CD4-positive, alpha-beta T cell treated with Interferon gamma for 1 hour (primary cell): Measurements from ENCODE around the gene FAM222A.

ENCODE experiments used
- DNase-seq: peaks from one replicate; pipeline ENCODE4 v3.0.0-alpha.2; 2020

The FAM222A gene

DNA sequence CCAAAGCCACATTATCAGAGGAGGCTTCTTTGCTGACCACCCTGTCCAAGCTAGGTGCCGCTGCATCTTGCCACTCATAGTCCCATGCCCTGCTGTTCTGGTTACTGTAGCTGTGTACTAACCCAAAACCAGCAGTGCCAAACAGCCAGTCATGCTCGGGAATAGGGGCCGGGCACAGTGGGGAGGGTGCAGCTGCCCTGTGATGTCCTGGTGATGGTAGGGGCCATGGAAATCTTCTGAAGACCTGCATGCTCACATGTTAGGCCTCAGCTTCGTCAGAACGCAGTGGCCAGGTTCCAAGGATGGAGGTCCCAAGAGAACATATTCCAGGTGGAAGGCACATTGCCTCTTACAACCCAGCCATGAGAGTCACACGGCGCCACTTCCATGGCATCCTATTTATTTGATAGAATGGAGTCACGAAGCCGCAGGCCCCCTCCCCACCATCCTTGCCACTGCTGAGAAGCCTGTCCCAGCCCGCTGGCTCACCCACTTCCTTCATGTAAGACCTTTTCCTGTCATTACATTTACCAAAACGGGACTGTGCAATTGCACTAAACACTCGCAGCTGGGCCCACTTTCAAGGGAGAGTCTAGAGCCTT is 48.5 kb downstream of the FAM222A start:
- DNase-seq, result no peak

DNA sequence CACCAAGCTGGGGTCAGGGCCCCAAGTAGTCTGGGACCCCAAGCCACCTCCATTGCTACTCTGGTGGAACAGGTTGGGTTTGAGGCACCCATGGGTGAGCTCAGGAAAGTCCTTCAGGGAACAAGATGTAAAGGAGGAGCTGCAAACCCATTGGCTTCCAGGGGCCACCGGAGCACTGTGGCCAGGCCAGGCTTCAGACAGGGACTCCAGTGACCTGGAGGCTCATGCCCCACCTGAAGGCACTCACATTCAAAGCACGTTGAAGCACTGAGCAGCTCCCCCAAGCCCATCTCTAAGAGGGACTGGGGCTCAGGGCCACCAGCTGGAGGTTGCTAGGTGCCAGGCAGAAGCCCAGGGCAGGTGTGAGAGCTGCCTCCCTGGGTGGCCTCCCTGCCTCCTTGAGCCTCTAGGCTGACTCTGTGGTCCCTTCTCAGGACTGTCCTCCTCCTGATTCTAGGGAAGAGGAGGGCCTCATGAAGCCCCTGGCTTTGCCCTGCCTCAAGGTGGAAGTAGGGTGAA is 49.1 kb downstream of the FAM222A start:
- no peak for DNase-seq

DNA sequence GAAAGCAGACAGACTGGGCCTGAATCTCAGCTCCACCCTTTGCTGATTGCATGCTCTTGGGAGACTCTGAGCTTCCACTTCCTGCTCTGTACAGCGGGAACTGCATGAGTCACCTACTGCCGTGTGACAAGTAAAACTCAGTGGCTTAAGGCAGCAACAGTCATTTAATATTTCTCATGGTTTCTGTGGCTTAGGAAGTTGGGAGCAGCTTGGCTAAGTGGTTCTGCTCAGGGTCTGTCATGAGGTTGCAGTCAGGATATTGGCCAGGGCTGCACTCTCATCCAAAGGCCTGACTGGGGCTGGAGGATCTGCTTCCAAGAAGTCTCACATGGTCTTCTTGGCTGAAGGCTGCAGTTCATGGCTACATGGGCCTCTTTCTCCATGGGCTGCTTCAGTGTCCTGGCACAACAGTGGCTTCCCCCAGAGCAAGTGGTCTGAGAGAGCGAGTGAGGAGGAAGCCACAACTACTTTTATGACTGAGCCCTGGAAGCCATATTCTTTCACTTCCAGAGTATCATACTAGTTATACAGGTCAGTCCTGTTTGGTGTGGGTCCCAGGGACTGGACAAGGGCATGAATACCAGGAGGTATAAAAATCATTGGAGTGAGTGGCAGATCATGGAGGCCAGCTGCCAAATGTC is 49.7 kb downstream of the FAM222A start:
- DNase-seq, result peak; percentile 34

DNA sequence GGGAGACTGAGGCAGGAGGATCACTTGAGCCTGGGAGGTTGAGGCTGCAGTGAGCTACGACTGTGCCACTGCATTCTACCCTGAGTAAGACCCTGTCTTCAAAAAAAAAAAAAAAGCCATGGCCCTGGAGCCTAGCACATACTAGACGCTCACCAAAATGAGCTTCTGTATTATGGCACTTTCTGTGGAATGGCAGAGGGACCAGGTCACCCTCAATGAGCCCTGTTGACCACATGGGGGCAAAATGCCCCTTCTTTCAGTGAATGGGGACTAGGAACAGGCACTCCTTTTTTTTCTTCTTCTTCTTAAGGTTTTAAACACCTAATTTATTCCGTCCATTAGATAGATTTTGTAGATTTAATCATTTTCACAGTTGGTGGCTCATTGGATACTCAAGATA is 50.5 kb downstream of the FAM222A start:
- no peak for DNase-seq

DNA sequence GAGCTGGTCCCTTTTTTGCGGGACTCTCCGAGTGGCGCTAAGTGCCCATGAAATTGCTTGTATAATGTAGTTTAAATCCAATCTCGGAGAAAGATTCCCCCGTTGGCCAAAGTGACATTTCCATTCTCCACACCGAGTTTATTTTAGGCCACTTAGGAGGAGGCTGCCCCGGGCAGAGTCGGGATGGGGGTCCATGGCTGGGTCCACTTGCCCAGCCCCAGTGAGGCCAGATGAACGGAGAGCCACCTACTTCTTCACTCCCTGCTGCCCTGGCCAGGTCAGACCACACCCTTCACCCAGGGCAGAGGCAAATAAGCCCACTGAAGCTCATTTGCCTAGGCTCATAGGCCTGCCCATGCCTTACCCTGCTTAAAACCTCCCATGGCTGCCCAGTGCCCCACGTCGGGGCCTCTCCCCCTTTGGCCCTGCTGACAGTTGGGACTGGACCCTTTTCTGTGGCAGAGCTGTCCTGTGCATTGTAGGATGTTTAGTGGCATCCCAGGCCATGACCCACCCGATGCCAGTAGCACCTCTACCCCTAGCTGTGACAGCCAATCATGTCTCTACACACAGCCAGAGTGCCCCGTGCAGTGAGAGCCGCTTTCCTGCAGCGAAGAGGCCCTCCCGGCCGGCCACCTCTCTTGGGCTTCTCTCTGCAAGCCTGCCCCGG is 51.3 kb downstream of the FAM222A start:
- DNase-seq, result no peak

DNA sequence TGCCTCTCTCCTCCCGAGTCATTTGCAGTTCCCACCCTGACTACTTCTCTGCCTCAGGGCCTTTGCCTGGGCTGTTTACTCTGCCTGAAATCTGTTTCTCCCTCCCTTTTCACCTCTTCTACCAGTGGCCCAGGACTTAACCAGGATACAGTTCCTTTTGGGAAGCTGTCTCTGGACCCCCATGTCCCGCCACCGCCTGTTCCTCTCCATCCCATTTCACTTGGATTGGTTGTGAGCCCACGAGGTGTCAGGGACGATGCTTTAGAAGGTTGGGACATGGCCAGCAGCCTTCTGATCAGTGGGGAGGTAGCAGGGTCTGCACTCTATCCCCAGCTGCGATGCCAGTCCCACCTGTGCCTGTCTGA is 51.8 kb downstream of the FAM222A start:
- DNase-seq, result no peak

DNA sequence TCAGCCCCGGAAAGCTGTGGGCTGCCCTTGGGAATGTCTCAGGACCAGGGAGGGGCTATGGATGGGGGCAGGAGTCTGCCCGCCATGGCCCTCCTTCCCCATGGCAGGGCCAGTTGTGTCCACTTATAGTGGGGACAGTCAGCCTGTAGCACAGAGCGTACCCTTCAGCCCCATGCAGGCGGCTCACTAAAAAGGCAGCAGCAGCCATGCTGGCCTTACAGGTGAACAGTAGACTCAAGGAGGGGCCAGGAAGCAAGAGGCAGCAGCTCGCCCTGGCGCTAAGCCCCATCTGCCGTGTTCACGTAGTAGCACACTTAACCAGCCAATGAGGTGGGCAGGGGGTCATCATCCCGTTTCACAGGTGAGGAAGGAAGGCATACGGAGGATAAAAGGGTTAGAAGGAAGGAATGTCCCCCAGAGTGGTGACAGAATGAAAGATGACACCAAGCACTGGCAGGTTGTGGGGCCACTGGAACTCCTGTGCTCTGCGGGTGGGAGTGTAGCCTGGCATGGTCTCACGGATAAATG is 52.7 kb downstream of the FAM222A start:
- DNase-seq, result no peak

DNA sequence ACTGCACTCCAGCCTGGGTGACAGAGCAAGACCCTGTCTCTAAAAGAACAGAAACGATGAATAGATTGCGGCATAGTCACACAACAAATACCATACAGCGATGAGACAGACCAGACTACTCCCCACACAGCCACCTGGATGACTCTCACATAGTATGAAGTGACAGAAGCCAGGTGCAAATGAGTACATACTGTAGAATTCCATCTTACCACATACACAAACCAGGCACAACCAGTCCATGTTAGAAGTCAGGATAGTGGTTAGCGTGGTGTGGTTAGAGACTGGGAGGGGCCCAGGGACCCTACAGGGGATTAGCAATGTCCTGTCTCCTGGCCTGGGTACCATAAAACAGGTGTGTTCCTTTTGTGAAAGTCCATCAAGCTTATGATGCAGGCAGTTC is 53.8 kb downstream of the FAM222A start:
- no peak for DNase-seq

DNA sequence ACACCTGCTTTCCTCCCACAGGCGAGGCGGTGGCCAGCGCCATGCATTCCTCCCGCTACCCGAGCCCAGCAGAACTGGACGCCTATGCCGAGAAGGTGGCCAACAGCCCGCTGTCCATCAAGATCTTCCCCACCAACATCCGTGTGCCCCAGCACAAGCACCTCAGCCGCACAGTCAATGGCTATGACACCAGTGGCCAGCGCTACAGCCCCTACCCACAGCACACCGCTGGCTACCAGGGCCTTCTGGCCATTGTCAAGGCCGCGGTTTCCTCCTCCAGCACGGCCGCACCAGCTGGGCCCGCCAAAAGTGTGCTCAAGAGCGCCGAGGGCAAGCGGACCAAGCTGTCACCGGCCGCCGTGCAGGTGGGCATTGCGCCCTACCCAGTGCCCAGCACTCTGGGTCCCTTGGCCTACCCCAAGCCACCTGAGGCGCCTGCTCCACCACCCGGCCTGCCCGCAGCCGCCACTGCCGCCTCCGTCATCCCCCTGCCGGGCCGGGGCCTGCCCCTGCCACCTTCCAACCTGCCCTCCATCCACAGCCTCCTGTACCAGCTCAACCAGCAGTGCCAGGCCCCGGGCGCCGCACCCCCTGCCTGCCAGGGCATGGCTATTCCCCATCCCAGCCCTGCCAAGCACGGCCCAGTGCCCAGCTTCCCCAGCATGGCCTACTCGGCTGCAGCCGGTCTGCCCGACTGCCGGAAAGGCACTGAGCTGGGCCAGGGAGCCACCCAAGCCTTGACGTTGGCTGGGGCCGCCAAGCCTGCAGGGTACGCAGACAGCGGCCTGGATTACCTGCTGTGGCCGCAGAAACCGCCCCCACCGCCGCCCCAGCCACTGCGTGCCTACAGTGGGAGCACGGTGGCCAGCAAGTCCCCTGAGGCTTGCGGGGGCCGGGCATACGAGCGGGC is 54.6 kb downstream of the FAM222A start:
- DNase-seq, result no peak

DNA sequence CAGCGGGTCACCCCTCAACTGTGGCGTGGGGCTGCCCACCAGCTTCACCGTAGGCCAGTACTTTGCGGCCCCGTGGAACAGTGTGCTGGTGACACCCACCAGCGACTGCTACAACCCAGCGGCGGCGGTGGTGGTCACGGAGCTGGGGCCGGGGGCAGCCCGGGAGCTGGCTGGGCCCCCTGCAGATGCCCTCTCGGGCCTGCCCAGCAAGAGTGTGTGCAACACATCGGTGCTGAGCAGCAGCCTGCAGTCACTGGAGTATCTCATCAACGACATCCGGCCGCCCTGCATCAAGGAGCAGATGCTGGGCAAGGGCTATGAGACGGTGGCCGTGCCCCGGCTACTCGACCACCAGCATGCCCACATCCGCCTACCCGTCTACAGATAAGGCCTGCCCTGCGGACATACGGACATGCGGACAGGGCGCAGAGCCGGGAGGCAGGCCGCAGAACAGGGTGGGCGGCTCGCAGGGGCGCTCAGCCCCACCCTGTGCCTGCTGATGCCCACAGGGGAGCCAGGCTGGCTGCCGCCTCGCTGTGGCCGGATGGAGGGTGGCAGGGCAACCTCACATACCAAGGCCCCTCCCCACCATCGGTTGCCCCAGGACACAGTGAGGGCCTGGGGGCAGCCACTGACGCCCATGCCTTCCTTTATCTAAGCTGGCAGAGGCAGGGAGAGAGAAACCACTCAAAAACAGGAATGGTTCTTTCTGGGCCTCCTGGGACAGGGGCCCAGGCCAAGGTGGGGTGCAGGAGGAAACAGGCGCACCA is 55.5 kb downstream of the FAM222A start:
- no peak for DNase-seq

DNA sequence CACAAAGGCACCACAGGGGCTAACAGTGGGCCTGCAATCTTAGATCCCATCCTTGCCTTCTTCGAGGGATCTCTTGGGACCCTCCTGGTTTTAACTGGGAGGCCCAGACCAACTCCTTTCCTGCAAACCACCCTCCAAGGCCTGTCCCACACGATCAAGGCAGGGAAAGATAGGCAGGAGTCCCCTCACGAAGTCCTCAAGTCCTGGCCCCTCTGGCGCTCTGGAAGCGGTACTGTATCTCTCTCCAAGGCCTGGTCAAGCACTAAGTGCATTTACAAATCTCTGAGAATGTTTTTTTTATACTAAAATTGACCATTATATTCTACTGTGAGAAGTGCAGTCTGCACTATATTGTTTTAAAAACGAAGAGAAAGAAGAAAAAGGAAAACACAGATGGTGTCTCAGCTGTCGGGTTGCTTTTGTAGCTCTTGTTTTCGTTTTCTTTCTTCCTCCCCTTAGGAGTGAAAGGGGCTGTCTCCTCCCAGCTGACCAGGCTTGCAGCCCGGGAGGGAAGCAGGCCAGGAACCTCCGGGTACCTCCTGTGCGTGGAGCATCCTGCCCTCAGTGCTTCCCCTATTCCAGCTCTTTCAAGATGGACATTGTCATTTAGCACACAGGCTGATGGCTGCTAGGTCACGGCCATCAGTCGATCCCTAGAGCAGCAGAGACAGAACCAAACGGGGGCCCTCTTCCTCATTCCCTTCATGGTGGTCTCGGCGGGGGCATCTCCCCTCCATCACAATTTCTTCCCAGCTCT is 56.7 kb downstream of the FAM222A start:
- no peak for DNase-seq

DNA sequence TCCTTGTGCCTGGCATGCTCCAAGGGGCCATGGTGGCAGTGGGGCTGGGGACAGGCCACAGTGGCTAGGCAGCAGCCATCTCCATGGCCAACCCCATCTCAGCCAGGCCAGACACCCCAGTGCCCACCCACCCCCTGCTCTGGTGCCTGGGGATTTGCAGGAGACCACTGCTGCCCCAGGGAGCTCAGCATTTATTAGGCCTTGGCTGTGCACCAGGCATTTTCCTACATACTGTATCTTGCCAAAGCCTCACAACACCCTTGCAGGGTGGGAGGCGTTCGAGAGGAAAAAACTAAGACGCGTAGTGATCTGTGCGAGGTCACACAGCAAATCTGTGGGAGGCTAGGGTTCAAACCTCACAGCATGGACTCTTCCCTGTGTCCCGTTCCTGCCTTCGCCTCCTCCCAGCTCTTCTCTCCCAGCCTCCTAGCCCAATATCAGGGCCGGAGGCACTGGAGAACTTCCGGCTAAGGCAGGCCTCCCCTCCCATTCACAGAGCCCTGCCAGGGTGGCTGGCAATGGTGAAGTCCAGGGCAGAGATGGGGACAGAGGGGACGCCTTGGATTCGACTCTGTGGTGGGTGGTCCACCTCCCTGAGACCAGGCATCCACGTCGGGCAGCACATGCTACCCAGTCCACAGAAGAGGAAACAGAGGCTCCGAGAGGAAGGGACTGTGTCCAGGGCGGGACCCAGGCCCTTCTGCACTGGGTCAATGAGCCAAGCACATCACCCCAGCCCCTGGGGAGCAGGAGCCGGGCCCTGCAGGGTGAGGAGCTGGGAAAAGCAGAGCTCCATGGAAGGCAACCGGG is 57.4 kb downstream of the FAM222A start:
- no peak for DNase-seq

DNA sequence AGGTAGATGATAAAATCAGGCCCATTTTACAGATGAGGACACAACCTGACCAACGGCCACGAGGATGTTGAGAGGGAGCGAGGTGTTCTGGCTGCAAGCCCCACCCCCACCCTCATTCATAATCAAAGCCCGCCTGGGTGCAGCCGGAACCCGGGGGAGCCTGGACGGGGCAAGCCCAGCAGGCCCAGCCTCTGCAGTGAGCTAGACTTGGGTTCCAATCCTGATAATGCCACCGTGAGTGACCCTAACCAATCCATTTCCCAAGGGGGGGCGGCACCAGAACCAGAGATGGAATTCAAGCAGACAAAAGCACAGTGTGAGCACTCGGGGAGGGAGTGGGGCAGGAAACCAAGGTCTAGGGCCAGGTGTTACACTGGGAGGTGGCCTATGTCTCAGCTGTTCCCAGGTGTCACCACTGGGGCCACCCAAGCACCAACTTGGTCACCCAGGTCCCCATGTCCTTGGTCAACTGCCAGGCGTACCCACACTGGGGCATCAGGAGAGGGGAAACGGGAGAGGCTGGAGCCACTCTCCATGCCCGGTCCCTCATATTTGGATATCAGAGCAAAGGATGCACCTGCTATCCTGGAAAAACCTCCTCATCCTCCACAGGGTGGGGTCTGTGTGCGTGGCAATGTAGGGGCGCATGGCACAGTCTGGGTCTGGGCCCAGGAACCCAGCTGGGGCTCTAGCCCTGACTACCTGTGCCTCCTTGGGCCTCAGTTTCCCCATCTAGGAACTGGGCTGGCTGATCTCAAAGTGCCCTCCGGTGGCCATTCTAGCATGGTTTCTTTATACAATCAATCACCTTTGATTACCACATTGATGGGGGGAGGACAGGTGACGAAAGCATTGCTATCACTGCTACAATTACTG is 58.4 kb downstream of the FAM222A start:
- no peak for DNase-seq

DNA sequence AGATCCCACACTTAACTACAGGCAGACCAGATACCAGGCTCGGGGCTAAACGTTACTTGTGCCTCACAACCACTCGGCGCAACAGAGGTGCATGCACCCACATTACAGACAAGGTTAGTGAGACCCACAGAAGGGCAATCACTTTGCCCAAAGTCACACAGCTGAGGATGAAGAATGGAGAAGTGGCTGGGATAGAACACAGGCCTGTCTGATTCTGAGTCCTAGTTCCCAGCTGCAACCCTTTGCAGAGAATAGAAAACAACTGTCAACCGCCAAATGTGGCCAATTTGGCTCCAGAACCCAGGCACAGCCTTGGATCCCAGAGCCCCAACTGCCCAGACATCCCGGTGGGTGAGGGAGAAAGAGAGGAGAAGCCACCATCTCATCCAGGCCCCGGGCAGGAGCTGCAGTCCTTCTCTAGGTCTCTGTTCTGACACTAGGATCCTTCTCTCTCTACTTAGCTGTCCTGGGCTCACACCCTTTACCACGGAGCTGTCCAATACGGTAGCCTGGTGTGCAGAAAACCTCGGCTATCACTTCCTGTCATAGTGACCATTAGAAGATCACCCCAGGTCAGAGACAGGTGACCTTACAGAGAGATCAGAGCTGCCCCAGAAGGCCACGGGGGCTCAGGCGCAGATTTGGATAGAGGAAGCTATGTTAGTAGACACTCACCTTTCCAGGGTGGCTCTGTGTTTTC is 59.1 kb downstream of the FAM222A start:
- DNase-seq, result no peak

DNA sequence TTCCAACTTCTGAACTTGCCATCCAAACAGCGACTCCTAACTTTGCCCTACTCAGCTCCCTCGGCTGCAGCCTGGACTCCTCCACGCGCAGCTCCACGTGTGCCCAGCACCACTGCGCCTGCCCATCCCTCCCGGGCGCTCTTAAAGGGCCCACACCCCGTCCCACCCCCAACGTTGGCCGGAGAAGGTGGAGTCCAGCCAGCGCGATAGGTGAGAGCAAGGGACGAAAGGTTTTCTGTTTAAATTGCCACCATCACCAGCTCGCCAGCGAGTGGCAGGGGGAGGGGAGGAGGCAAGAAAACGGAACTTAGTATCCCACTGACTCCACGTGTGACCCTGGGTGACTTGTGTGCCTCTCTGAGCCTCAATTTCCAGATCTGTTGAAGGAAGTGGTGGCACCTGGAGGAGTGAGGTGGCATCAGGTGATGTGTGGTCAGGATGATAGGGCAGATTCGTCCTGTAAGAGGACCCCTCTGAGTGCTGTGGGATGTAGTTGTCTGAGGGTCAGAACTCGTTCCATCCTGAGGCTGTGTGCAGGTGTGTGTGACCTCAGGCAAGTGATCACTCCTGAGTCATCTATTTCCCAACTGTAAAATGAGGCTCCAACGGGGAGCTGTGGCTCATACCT is 59.9 kb downstream of the FAM222A start:
- no peak for DNase-seq

DNA sequence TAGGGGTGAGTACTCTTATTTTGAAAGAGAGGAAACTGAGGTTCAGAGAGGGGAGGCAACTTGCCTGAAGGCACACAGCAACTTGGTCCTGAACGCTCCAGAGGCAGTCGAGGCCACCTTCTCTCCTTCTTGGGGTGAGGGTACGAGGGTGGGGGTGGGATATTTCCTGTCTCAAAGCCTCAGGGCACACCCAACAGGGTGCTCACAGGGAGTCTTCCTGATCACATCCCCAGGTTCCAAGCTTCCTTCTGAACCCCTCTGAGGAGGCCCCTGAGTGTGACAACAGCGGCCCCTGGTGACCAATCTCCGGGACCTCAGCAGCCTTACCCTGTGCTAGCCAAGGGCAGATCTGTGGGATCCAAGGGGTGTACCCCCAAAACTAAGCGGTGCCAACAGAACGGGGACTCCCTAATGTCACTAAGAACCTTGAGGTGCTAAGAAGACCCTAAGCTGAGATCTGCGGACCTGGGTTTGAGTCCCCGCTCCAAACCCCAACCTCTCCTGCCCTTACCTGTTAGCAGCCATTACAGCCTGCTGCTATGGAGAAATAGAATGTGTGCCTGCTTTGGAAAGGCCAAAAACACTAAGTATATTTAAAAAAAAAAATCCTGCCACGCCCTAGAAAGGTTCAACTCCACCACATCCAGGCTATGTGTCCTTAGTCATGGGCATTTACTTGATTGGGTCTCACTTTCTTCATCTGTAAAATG is 61.7 kb downstream of the FAM222A start:
- peak; percentile 58 for DNase-seq

DNA sequence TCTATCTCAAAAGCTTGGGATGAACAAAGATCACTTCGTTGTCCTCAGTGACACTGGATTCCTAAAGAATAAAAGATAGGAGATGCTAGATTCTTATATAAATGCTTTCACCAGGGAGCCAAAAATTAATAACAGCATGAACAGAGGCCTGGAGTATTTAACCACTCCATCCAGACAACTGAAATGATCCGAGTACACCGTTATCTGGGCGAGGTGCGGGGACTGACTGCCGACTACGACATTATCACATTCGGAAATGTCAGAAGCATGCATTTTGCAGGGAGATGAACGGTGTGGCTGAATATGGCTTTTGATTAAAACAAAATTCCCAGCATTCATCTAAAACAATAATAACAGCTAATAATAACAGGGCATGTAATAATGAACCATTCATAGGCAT is 63.0 kb downstream of the FAM222A start:
- DNase-seq, result no peak

DNA sequence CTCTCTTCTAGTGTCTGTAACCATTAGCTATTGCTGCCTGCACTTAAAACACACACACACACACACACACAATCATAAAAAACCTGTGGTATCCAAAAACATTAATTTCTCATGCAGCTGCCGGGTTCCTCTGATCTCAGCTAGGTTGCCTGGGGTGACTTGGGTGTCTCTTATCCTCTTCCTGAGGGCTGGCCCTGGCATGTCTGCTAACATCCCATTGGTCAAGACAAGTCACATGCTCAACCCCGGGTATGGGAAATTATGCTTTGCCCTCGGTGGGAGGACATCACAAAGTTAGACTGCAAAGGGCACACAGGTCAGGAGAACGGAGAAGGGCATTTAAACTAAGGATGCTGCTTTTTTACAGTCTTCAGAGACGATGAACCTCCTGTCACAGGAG is 63.9 kb downstream of the FAM222A start:
- DNase-seq, result peak; percentile 30
